GM19372 (cell line): ENCODE measurements around the gene PCDH9.

Experiments used
- ATAC-seq: cut with Tn5 transposase; IDR thresholded peaks from one replicate; pipeline ENCODE4 v1.9.1; 2021; ENCODE audit warnings: mild to moderate bottlenecking, low read depth, moderate library complexity; ENCODE audit not compliant: unreplicated experiment

PCDH9 gene

GRCh38 chr13:66375756-66376155, 854.4 kb downstream of the PCDH9 start:
- no peak for ATAC-seq

- no peak for ATAC-seq
Observed at GRCh38 chr13:66369666-66370065, 860.5 kb downstream of the PCDH9 start.

- no peak for ATAC-seq
Observed at GRCh38 chr13:66367356-66367755, 862.8 kb downstream of the PCDH9 start.

GRCh38 chr13:66365101-66365500, 865.0 kb downstream of the PCDH9 start:
- no peak for ATAC-seq

- no peak for ATAC-seq
Observed at GRCh38 chr13:66364346-66364745, 865.8 kb downstream of the PCDH9 start.

GRCh38 chr13:66362485-66362884, 867.7 kb downstream of the PCDH9 start:
- peak; percentile 63 for ATAC-seq

GRCh38 chr13:66359910-66360552, 870.1 kb downstream of the PCDH9 start:
- ATAC-seq: peak; percentile 67

GRCh38 chr13:66359393-66359792, 870.7 kb downstream of the PCDH9 start:
- no peak for ATAC-seq

GRCh38 chr13:66358564-66358963, 871.6 kb downstream of the PCDH9 start:
- no peak for ATAC-seq

- ATAC-seq: no peak
Observed at GRCh38 chr13:66357463-66357862, 872.7 kb downstream of the PCDH9 start.

- ATAC-seq: no peak
Observed at GRCh38 chr13:66354879-66355751, 875.0 kb downstream of the PCDH9 start.

GRCh38 chr13:66353664-66354063, 876.5 kb downstream of the PCDH9 start:
- no peak for ATAC-seq

- no peak for ATAC-seq
Observed at GRCh38 chr13:66349966-66350365, 880.2 kb downstream of the PCDH9 start.

GRCh38 chr13:66348745-66349690, 881.1 kb downstream of the PCDH9 start:
- no peak for ATAC-seq

GRCh38 chr13:66347486-66348117, 882.5 kb downstream of the PCDH9 start:
- ATAC-seq: no peak

- ATAC-seq: no peak
Observed at GRCh38 chr13:66345971-66346370, 884.2 kb downstream of the PCDH9 start.

- ATAC-seq: no peak
Observed at GRCh38 chr13:66345518-66345810, 884.7 kb downstream of the PCDH9 start.

- no peak for ATAC-seq
Observed at GRCh38 chr13:66344805-66345517, 885.2 kb downstream of the PCDH9 start.

GRCh38 chr13:66343224-66343828, 886.8 kb downstream of the PCDH9 start:
- ATAC-seq: no peak
